ENCODE measurements around the gene WDR19.
"Not testable (repeated sequence)": the region's sequence is repeated elsewhere in the genome, so short reads cannot be mapped to it uniquely, and the experiment has no call there.

The WDR19 gene

GRCh38 chr4:39181905-39182638 lies at the start of gene WDR19:
Gene WDR19, plus strand, starts transcription at chr4:39182529. Its CDS starts 29 bp downstream, at chr4:39182558.
- TF ChIP-seq CTCF (IDR thresholded peaks at IDR 0.05; ENCODE audit: borderline replicate concordance, control extremely low read depth, extremely low read depth, insufficient read depth, missing control alignments): peak; percentile 36
- in situ Hi-C loops (cut with MboI; ENCODE audit: low sequenced_read_pairs, unreplicated experiment): no loop called here
- peak; percentile 97 for DNase-seq (ENCODE audit: low spot score)

- in situ Hi-C loops (cut with MboI; ENCODE audit: low sequenced_read_pairs, unreplicated experiment): loop anchor here (5.0 to 10.0 kb wide), 2 partner anchors 231 to 379 kb away; no protein-coding TSS in a partner anchor
- TF ChIP-seq CTCF (IDR thresholded peaks at IDR 0.05; ENCODE audit: borderline replicate concordance, control extremely low read depth, extremely low read depth, insufficient read depth, missing control alignments): no peak
- no peak for DNase-seq (ENCODE audit: low spot score)
Observed at GRCh38 chr4:39133623-39134022, 48.7 kb upstream of the WDR19 start.

- in situ Hi-C loops (cut with MboI; ENCODE audit: low sequenced_read_pairs, unreplicated experiment): loop anchor here (5.0 to 10.0 kb wide), 2 partner anchors 232 to 380 kb away; no protein-coding TSS in a partner anchor
- peak; percentile 18 for DNase-seq (ENCODE audit: low spot score)
- TF ChIP-seq CTCF (IDR thresholded peaks at IDR 0.05; ENCODE audit: borderline replicate concordance, control extremely low read depth, extremely low read depth, insufficient read depth, missing control alignments): no peak
Observed at GRCh38 chr4:39134683-39135306, 47.5 kb upstream of the WDR19 start.

GRCh38 chr4:39138227-39138626 lies 44.1 kb upstream of the WDR19 start:
- DNase-seq (ENCODE audit: low spot score): not testable (repeated sequence)
- in situ Hi-C loops (cut with MboI; ENCODE audit: low sequenced_read_pairs, unreplicated experiment): loop anchor here (10.0 kb wide), 1 partner anchor 383 kb away; no protein-coding TSS in a partner anchor

- no peak for TF ChIP-seq CTCF (IDR thresholded peaks at IDR 0.05; ENCODE audit: borderline replicate concordance, control extremely low read depth, extremely low read depth, insufficient read depth, missing control alignments)
- in situ Hi-C loops (cut with MboI; ENCODE audit: low sequenced_read_pairs, unreplicated experiment): no loop called here
- no peak for DNase-seq (ENCODE audit: low spot score)
Observed at GRCh38 chr4:39146211-39146610, 36.1 kb upstream of the WDR19 start.

- no peak for TF ChIP-seq CTCF (IDR thresholded peaks at IDR 0.05; ENCODE audit: borderline replicate concordance, control extremely low read depth, extremely low read depth, insufficient read depth, missing control alignments)
- in situ Hi-C loops (cut with MboI; ENCODE audit: low sequenced_read_pairs, unreplicated experiment): no loop called here
- no peak for DNase-seq (ENCODE audit: low spot score)
Observed at GRCh38 chr4:39154009-39154408, 28.3 kb upstream of the WDR19 start.

GRCh38 chr4:39157520-39157919 lies 24.8 kb upstream of the WDR19 start:
- DNase-seq (ENCODE audit: low spot score): no peak
- in situ Hi-C loops (cut with MboI; ENCODE audit: low sequenced_read_pairs, unreplicated experiment): no loop called here
- TF ChIP-seq CTCF (IDR thresholded peaks at IDR 0.05; ENCODE audit: borderline replicate concordance, control extremely low read depth, extremely low read depth, insufficient read depth, missing control alignments): no peak

Data from GM13976 (cell line).